DOHH2 (cell line): ENCODE measurements around the gene EPG5.
A peak's percentile ranks its signal among the peaks of the same experiment; 100 is the strongest.
"Not testable (repeated sequence)": the region's sequence is repeated elsewhere in the genome, so short reads cannot be mapped to it uniquely, and the experiment has no call there.

Source experiments
- H3F3A ChIP-seq: fragments of 200-600 bp; sonication (generic), shearing (Covaris generic); 2 replicates; pipeline ENCODE4 v1.6.0; 2016; ENCODE audit warnings: antibody characterized with exemption, mild to moderate bottlenecking; ENCODE audit not compliant: control insufficient read depth, insufficient read depth
- H3K27ac ChIP-seq: fragments of 200-600 bp; sonication (generic); 2 replicates; pipeline ENCODE4 v1.5.1; 2014; ENCODE audit warnings: low read depth, mild to moderate bottlenecking, low read length, moderate library complexity
- H3K27me3 ChIP-seq: fragments of 200-600 bp; sonication (generic); 2 replicates; pipeline ENCODE4 v1.6.1; 2014; ENCODE audit warnings: mild to moderate bottlenecking, low read length, mixed read lengths; ENCODE audit not compliant: control insufficient read depth
- H3K36me3 ChIP-seq: fragments of 200-600 bp; sonication (generic); 2 replicates; pipeline ENCODE4 v1.6.1; 2014; ENCODE audit warnings: mild to moderate bottlenecking, low read length, moderate library complexity, mixed read lengths; ENCODE audit not compliant: control insufficient read depth
- H3K4me1 ChIP-seq: fragments of 200-600 bp; sonication (generic); 2 replicates; pipeline ENCODE4 v1.6.1; 2014; ENCODE audit warnings: mild to moderate bottlenecking, low read length, mixed read lengths; ENCODE audit not compliant: control insufficient read depth
- H3K4me2 ChIP-seq: fragments of 200-600 bp; sonication (generic); 2 replicates; pipeline ENCODE4 v1.6.0; 2014; ENCODE audit warnings: mild to moderate bottlenecking, low read length, moderate library complexity
- H3K4me3 ChIP-seq: fragments of 200-600 bp; sonication (generic); 2 replicates; pipeline ENCODE4 v1.5.1; 2014; ENCODE audit warnings: mild to moderate bottlenecking, low read length, mixed read lengths
- H3K79me2 ChIP-seq: fragments of 200-600 bp; sonication (generic); 2 replicates; pipeline ENCODE4 v1.6.1; 2014; ENCODE audit warnings: mild to moderate bottlenecking, low read length, mixed read lengths; ENCODE audit not compliant: control insufficient read depth
- H3K9me2 ChIP-seq: fragments of 200-600 bp; sonication (generic); replicated peaks from 2 replicates; pipeline ENCODE4 v1.6.1; 2014; ENCODE audit warnings: mild to moderate bottlenecking, low read length, mixed read lengths; ENCODE audit not compliant: control insufficient read depth
- H3K9me3 ChIP-seq: fragments of 200-600 bp; sonication (generic); 2 replicates; pipeline ENCODE4 v1.6.1; 2014; ENCODE audit warnings: antibody characterized with exemption, low read length, mixed read lengths; ENCODE audit not compliant: control insufficient read depth, insufficient read depth
- H4K20me1 ChIP-seq: fragments of 200-600 bp; sonication (generic); 2 replicates; pipeline ENCODE4 v1.6.0; 2014; ENCODE audit warnings: low read depth, mild to moderate bottlenecking, antibody characterized with exemption, low read length, moderate library complexity; ENCODE audit not compliant: control insufficient read depth, insufficient read depth
- EZH2phosphoT487 ChIP-seq: fragments of 200-600 bp; sonication (generic); IDR thresholded peaks from 2 replicates; pipeline ENCODE4 v1.6.1; 2017; ENCODE audit warnings: borderline replicate concordance, mild to moderate bottlenecking, antibody characterized with exemption, low read length, moderate library complexity, mixed read lengths
- TF ChIP-seq, protein P1 (sequence below): fragments of 200-600 bp; sonication (generic); IDR thresholded peaks from one replicate; pipeline ENCODE4 v1.5.1; 2014; ENCODE audit warnings: antibody characterized with exemption, mild to moderate bottlenecking, low read depth, low read length; ENCODE audit not compliant: poor library complexity, severe bottlenecking

The EPG5 gene

DNA sequence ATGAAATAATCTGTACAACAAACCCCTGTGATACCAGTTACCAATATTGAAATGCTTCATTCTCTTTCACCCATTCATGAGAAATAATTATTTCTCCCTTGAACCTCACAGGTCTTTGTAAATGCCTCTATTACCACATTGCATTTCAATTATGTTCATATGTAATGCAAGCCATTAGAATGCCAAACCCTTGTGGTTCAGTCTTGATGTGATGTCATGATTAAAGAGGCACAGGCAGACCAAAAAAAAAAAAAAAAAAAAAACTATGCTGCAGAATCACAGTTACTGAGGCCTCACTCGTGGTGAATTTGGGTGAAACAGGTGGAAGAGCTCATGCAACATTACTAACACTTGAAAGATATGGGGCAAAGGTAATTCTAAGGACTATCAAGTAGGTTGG lies 9.4 kb upstream of the EPG5 start:
- H3K27me3 ChIP-seq: no peaks in the 10 kb centered on the region
- no peaks in the 10 kb centered on the region for H4K20me1 ChIP-seq
- H3K79me2 ChIP-seq: no peaks in the 10 kb centered on the region
- H3K9me2 ChIP-seq: no peaks in the 10 kb centered on the region
- no peaks in the 10 kb centered on the region for H3K36me3 ChIP-seq
- H3K4me1 ChIP-seq: no peaks in the 10 kb centered on the region
- H3F3A ChIP-seq: no peaks in the 10 kb centered on the region
- H3K4me3 ChIP-seq: no peak overlapping the region
- no peak overlapping the region for H3K27ac ChIP-seq
- H3K9me3 ChIP-seq: no peaks in the 10 kb centered on the region
- no peak overlapping the region for H3K4me2 ChIP-seq
- TF ChIP-seq, protein P1, sequence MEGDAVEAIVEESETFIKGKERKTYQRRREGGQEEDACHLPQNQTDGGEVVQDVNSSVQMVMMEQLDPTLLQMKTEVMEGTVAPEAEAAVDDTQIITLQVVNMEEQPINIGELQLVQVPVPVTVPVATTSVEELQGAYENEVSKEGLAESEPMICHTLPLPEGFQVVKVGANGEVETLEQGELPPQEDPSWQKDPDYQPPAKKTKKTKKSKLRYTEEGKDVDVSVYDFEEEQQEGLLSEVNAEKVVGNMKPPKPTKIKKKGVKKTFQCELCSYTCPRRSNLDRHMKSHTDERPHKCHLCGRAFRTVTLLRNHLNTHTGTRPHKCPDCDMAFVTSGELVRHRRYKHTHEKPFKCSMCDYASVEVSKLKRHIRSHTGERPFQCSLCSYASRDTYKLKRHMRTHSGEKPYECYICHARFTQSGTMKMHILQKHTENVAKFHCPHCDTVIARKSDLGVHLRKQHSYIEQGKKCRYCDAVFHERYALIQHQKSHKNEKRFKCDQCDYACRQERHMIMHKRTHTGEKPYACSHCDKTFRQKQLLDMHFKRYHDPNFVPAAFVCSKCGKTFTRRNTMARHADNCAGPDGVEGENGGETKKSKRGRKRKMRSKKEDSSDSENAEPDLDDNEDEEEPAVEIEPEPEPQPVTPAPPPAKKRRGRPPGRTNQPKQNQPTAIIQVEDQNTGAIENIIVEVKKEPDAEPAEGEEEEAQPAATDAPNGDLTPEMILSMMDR: no peak
- no peak for TF ChIP-seq EZH2phosphoT487

DNA sequence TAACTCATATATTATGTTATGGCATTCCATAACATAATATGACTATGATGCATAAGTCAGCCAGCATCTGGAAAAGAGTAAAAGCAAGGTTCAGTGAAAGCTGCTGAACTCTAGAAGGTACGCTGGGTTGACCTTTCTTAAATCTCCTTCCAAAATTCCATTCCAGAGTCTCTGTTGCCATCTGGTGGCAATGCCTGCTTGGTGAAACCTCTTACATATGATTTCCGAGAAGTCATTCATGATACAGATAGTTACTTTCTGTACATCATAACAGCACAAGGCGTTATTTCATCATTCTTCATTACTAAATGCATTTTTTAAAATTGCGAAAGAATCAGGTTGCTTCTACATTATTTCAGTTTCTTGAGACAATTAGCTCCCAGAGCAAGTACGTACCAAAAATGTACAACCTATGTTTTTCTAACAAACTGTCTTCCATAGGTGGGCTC lies 7.0 kb upstream of the EPG5 start:
- Histone ChIP-seq H3K27me3 (no peaks in the 10 kb centered on the region; the same call in 1 of the 2 replicates), H3K4me2 (no peak overlapping the region), H3K79me2 (no peaks in the 10 kb centered on the region), H3F3A (no peaks in the 10 kb centered on the region), H3K4me1 (no peaks in the 10 kb centered on the region), H3K36me3 (no peaks in the 10 kb centered on the region), H3K9me3 (no peaks in the 10 kb centered on the region), H4K20me1 (no peaks in the 10 kb centered on the region), H3K4me3 (no peak overlapping the region), H3K9me2 (no peaks in the 10 kb centered on the region), H3K27ac (no peak overlapping the region)
- TF ChIP-seq EZH2phosphoT487: no peak
- TF ChIP-seq, protein P1: peak; percentile 24

DNA sequence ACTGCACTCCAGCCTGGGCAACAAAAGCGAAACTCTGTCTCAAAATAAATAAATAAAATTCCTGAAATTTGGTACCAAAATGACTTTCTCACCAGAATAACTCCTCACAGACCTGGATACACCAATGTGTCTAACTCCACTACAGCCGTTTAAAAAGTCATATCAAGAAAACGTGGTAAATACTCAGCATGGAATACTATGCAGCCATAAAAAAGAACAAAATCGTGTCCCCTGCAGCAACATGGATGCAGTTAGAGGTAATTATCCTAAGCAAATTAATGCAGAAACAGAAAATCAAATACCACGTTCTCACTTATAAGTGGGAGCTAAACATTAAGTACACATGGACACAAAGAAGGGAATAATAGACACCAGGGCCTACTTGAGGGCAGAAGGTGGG lies 2.2 kb downstream of the EPG5 start:
- H3F3A ChIP-seq, H4K20me1 ChIP-seq, H3K27me3 ChIP-seq, H3K27ac ChIP-seq, H3K4me2 ChIP-seq, H3K36me3 ChIP-seq, H3K9me3 ChIP-seq, H3K9me2 ChIP-seq, H3K4me3 ChIP-seq, H3K4me1 ChIP-seq: not testable (repeated sequence)
- H3K79me2 ChIP-seq: peaks cover 38% of the 10 kb centered on the region

DNA sequence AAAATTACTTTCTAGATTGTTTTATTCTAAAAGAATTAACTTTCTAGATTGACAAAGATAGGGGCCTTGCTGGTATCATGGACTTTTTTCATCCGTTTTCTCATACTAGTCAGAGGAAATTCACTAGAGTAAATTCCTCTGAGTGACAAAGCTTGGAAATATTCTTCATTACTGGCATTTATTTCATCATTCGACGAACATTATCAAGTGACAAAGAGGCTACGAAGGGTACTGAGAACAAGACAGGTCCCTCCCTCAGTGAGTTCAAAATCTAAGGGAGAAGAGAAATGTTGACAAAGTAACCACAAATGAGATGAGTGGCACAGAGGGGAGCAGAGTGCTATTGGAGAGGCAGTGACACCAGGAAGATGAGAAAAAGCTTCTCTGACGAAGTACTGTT lies 4.3 kb downstream of the EPG5 start:
- TF ChIP-seq, protein P1: no peak
- TF ChIP-seq EZH2phosphoT487: no peak
- H3K9me3 ChIP-seq: no peaks in the 10 kb centered on the region
- no peak overlapping the region for H3K4me3 ChIP-seq
- no peak overlapping the region for H3K27ac ChIP-seq
- H3K27me3 ChIP-seq: no peaks in the 10 kb centered on the region
- no peaks in the 10 kb centered on the region for H3K9me2 ChIP-seq
- H3K4me2 ChIP-seq: no peak overlapping the region
- H3K36me3 ChIP-seq: peaks cover 6% of the 10 kb centered on the region; the same call in 1 of the 2 replicates
- no peaks in the 10 kb centered on the region for H3F3A ChIP-seq
- peaks cover 42% of the 10 kb centered on the region for H3K79me2 ChIP-seq
- no peaks in the 10 kb centered on the region for H4K20me1 ChIP-seq
- peaks cover 4% of the 10 kb centered on the region for H3K4me1 ChIP-seq
